Right lobe of liver (tissue), 4 donors: Measurements from ENCODE around the gene ELMOD3.

Experiments
- POLR2A ChIP-seq: fragments of 450-650 bp; IDR thresholded peaks from one replicate; pipeline ENCODE4 v1.6.1; 2017; ENCODE audit warnings: antibody characterized with exemption, mild to moderate bottlenecking
- TF ChIP-seq, protein P1 (sequence below), 4 donors: fragments of 200-600 bp in 3 of 4; fragments of 450-650 bp in 1 of 4; IDR thresholded peaks; one replicate each; pipeline versions ENCODE4 v1.5.1 to v1.8.0; 2016 to 2022; ENCODE audit warnings: antibody characterized with exemption in 4 of 4, mild to moderate bottlenecking in 2 of 4
- donor health status: DM: no; HTN: no; CAD: no.
- donor health status: DM: no; HTN: no; CAD: no.
- donor health status: DM: no; HTN: yes; CAD: no.

DNA sequence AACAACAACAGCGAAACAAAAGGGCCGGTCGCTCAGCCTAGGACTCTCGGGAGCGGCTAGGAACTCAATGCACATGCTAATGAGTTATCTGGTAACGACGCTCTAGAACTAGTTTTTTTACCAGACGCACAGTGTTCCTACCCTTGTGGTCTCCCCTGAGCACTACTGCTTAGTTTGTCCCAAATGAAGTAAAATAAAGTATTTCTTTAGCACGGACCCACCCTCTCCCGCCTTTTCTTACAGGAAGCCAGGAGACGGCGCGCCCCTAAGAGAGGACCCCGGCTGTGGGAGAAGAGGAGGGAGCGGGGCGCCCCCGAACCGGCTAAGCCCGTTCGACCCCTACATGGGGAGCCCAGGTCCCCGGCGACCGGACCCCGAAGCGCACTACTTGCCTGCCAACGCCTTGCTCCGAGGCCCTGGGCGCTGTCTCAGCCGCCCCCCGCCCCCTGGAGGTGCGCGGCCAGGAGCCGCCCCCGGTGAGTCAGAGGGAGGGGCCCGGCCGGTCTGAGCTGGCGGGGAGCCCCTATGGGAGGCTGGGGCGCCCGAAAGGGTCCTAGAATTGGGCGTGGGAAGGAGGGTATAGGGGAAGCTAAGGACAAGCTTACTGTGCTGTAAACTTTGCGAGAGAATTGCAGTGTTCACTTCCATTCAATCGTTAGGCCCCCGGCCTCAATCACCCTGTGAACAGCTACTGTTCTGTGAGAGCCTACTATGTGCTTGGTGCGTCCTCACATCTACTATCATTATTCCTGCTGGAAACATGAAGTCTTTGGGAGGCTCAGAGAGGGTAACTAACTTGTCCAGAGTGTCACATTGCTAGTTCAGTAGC lies 59.2 kb downstream of the ELMOD3 start:
- TF ChIP-seq, protein P1, sequence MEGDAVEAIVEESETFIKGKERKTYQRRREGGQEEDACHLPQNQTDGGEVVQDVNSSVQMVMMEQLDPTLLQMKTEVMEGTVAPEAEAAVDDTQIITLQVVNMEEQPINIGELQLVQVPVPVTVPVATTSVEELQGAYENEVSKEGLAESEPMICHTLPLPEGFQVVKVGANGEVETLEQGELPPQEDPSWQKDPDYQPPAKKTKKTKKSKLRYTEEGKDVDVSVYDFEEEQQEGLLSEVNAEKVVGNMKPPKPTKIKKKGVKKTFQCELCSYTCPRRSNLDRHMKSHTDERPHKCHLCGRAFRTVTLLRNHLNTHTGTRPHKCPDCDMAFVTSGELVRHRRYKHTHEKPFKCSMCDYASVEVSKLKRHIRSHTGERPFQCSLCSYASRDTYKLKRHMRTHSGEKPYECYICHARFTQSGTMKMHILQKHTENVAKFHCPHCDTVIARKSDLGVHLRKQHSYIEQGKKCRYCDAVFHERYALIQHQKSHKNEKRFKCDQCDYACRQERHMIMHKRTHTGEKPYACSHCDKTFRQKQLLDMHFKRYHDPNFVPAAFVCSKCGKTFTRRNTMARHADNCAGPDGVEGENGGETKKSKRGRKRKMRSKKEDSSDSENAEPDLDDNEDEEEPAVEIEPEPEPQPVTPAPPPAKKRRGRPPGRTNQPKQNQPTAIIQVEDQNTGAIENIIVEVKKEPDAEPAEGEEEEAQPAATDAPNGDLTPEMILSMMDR (IDR thresholded peaks at IDR 0.05), result no peak
- no peak for TF ChIP-seq POLR2A
